ENCODE results near the gene LOXL1.
A peak's percentile ranks its signal among the peaks of the same experiment; 100 is the strongest.

LOXL1 gene

GRCh38 chr15:73926219-73927002 is at the start of gene LOXL1:
TSS of gene LOXL1 (plus strand) at chr15:73926462. CDS start at chr15:73926784, 322 bp downstream.
- no peak for DNase-seq

GRCh38 chr15:73879426-73879825 is 46.8 kb upstream of the LOXL1 start:
- DNase-seq = no peak

- no peak for DNase-seq
These were observed 44.5 kb upstream of the LOXL1 start for GRCh38 chr15:73881579-73882320.

GRCh38 chr15:73882761-73883419 is 43.4 kb upstream of the LOXL1 start:
- no peak for DNase-seq

GRCh38 chr15:73884159-73884558 is 42.1 kb upstream of the LOXL1 start:
- DNase-seq = no peak

- DNase-seq = no peak
These were observed 40.1 kb upstream of the LOXL1 start for GRCh38 chr15:73885954-73886700.

- no peak for DNase-seq
These were observed 39.4 kb upstream of the LOXL1 start for GRCh38 chr15:73886717-73887345.

- DNase-seq = no peak
These were observed 38.8 kb upstream of the LOXL1 start for GRCh38 chr15:73887481-73887880.

GRCh38 chr15:73888224-73889041 is 37.8 kb upstream of the LOXL1 start:
- no peak for DNase-seq

- DNase-seq = no peak
These were observed 37.1 kb upstream of the LOXL1 start for GRCh38 chr15:73889053-73889761.

- no peak for DNase-seq
These were observed 36.5 kb upstream of the LOXL1 start for GRCh38 chr15:73889762-73890124.

GRCh38 chr15:73891328-73892315 is 34.6 kb upstream of the LOXL1 start:
- no peak for DNase-seq

- DNase-seq = no peak
These were observed 33.6 kb upstream of the LOXL1 start for GRCh38 chr15:73892446-73893226.

GRCh38 chr15:73894133-73894814 is 32.0 kb upstream of the LOXL1 start:
- DNase-seq = no peak

- DNase-seq = peak; percentile 49 to 68
These were observed 28.6 kb upstream of the LOXL1 start for GRCh38 chr15:73897441-73898261.

- no peak for DNase-seq
These were observed 26.8 kb upstream of the LOXL1 start for GRCh38 chr15:73899197-73900094.
